Stimulated activated CD4-positive, alpha-beta T cell treated with anti-CD3 and anti-CD28 coated beads, Interleukin-4, amount 100 ng/mL, for 24 hours (primary cell): Measurements from ENCODE around the gene KAT2A.

ENCODE experiments used
- DNase-seq: peaks from one replicate; pipeline ENCODE4 v3.0.0-alpha.2; 2020

The KAT2A gene

GRCh38 chr17:42090964-42091790 lies 30.0 kb downstream of the KAT2A start:
- DNase-seq = no peak

- DNase-seq = no peak
Observed at GRCh38 chr17:42088736-42089135, 32.4 kb downstream of the KAT2A start.

- no peak for DNase-seq
Observed at GRCh38 chr17:42087736-42088705, 33.1 kb downstream of the KAT2A start.

GRCh38 chr17:42087042-42087701 lies 34.0 kb downstream of the KAT2A start:
- DNase-seq = no peak

GRCh38 chr17:42081516-42082129 lies 39.5 kb downstream of the KAT2A start:
- DNase-seq = no peak

- DNase-seq = no peak
Observed at GRCh38 chr17:42079541-42079940, 41.6 kb downstream of the KAT2A start.

GRCh38 chr17:42078396-42079043 lies 42.6 kb downstream of the KAT2A start:
- DNase-seq = no peak

- no peak for DNase-seq
Observed at GRCh38 chr17:42077755-42078154, 43.4 kb downstream of the KAT2A start.

GRCh38 chr17:42076797-42077559 lies 44.2 kb downstream of the KAT2A start:
- no peak for DNase-seq

GRCh38 chr17:42075789-42076188 lies 45.4 kb downstream of the KAT2A start:
- DNase-seq = no peak

GRCh38 chr17:42072323-42073187 lies 48.6 kb downstream of the KAT2A start:
- no peak for DNase-seq

- no peak for DNase-seq
Observed at GRCh38 chr17:42071810-42072209, 49.4 kb downstream of the KAT2A start.

- DNase-seq = no peak
Observed at GRCh38 chr17:42068979-42069378, 52.2 kb downstream of the KAT2A start.

GRCh38 chr17:42067371-42068091 lies 53.6 kb downstream of the KAT2A start:
- DNase-seq = peak; percentile 74

GRCh38 chr17:42065201-42065600 lies 56.0 kb downstream of the KAT2A start:
- no peak for DNase-seq
